ENCODE data around the gene IL2RA.

DNA sequence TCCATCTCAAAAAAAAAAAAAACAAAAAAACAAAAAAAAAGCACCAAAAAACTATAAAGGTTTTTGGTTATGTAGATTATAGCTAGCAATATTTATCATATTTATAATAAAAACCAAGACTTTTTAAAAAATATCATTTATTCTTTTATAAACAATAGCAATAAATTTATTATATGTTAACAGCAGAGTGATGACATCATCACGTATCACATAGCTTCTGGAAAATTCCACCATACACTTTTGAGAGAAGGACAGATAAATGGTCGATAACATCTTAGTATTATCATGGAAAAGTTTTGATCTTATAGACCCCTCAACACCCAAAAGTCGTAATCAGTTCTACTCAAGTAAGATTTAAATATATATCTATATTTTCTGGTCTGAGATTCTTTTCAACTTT is 51.6 kb downstream of the IL2RA start:
- TF ChIP-seq, protein P1, sequence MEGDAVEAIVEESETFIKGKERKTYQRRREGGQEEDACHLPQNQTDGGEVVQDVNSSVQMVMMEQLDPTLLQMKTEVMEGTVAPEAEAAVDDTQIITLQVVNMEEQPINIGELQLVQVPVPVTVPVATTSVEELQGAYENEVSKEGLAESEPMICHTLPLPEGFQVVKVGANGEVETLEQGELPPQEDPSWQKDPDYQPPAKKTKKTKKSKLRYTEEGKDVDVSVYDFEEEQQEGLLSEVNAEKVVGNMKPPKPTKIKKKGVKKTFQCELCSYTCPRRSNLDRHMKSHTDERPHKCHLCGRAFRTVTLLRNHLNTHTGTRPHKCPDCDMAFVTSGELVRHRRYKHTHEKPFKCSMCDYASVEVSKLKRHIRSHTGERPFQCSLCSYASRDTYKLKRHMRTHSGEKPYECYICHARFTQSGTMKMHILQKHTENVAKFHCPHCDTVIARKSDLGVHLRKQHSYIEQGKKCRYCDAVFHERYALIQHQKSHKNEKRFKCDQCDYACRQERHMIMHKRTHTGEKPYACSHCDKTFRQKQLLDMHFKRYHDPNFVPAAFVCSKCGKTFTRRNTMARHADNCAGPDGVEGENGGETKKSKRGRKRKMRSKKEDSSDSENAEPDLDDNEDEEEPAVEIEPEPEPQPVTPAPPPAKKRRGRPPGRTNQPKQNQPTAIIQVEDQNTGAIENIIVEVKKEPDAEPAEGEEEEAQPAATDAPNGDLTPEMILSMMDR (IDR thresholded peaks at IDR 0.05; ENCODE audit: insufficient read depth, low read length, poor library complexity, severe bottlenecking), result no peak
- no peak for TF ChIP-seq EZH2phosphoT487 (conservative IDR thresholded peaks at IDR 0.05; ENCODE audit: low read length)
